HG03457 (cell line): ENCODE results near the gene PKP1.

ENCODE experiments used
- ATAC-seq: cut with Tn5 transposase; IDR thresholded peaks from one replicate; pipeline ENCODE4 v1.9.1; 2021; ENCODE audit warnings: moderate number of reproducible peaks; ENCODE audit not compliant: unreplicated experiment

Gene PKP1

GRCh38 chr1:201362906-201363305 is 79.6 kb downstream of the PKP1 start:
- ATAC-seq: no peak

- no peak for ATAC-seq
Measured at GRCh38 chr1:201363467-201363866, 80.2 kb downstream of the PKP1 start.

GRCh38 chr1:201364808-201365105 is 81.5 kb downstream of the PKP1 start:
- no peak for ATAC-seq

GRCh38 chr1:201365251-201365650 is 81.9 kb downstream of the PKP1 start:
- no peak for ATAC-seq

- no peak for ATAC-seq
Measured at GRCh38 chr1:201366696-201367095, 83.4 kb downstream of the PKP1 start.

GRCh38 chr1:201369209-201369608 is 85.9 kb downstream of the PKP1 start:
- no peak for ATAC-seq

GRCh38 chr1:201370500-201370899 is 87.2 kb downstream of the PKP1 start:
- ATAC-seq: no peak

- no peak for ATAC-seq
Measured at GRCh38 chr1:201371276-201371675, 88.0 kb downstream of the PKP1 start.

GRCh38 chr1:201371792-201372191 is 88.5 kb downstream of the PKP1 start:
- ATAC-seq: no peak

- no peak for ATAC-seq
Measured at GRCh38 chr1:201374364-201374763, 91.1 kb downstream of the PKP1 start.

- no peak for ATAC-seq
Measured at GRCh38 chr1:201375169-201375568, 91.9 kb downstream of the PKP1 start.

- ATAC-seq: no peak
Measured at GRCh38 chr1:201376107-201376463, 92.8 kb downstream of the PKP1 start.

- ATAC-seq: no peak
Measured at GRCh38 chr1:201376464-201377374, 93.4 kb downstream of the PKP1 start.

GRCh38 chr1:201377611-201378092 is 94.3 kb downstream of the PKP1 start, which contains the start of gene TNNT2:
TSS of gene TNNT2 (minus strand) at chr1:201377680. CDS start at chr1:201373254, 4,426 bp downstream.
- ATAC-seq: no peak

- no peak for ATAC-seq
Measured at GRCh38 chr1:201378804-201379203, 95.5 kb downstream of the PKP1 start.

GRCh38 chr1:201379733-201380242 is 96.5 kb downstream of the PKP1 start:
- no peak for ATAC-seq

- no peak for ATAC-seq
Measured at GRCh38 chr1:201381130-201381529, 97.8 kb downstream of the PKP1 start.
